ENCODE measurements around the gene SEMA3B.
A peak's percentile ranks its signal among the peaks of the same experiment; 100 is the strongest.

Gene SEMA3B

GRCh38 chr3:50324351-50325112 lies 55.6 kb downstream of the SEMA3B start (continued):
- TF ChIP-seq ZBTB10 (tag by site-specific recombination; IDR thresholded peaks at IDR 0.05) = 0 out of 2 replicates have a peak, but pooled peaks have one; percentile 30
- no peak for TF ChIP-seq ZNF426 (tag by site-specific recombination; IDR thresholded peaks at IDR 0.05)
- TF ChIP-seq ZFHX2 (tag by site-specific recombination; conservative IDR thresholded peaks at IDR 0.05) = 0 out of 2 replicates have a peak, but pooled peaks have one; percentile 20
- peak; percentile 49; the same call in 1 of the 2 replicates for TF ChIP-seq ZNF692 (tag by site-specific recombination; IDR thresholded peaks at IDR 0.05)
- TF ChIP-seq ZNF837 (tag by site-specific recombination; IDR thresholded peaks at IDR 0.05) = no peak
- TF ChIP-seq ZNF654 (tag by site-specific recombination; IDR thresholded peaks at IDR 0.05; ENCODE audit: low read depth) = peak; percentile 82
- no peak for TF ChIP-seq ZNF501 (tag by site-specific recombination; IDR thresholded peaks at IDR 0.05)
- TF ChIP-seq GLIS2 (tag by site-specific recombination; IDR thresholded peaks at IDR 0.05) = peak; percentile 93
- TF ChIP-seq ZBTB20 (tag by site-specific recombination; IDR thresholded peaks at IDR 0.05) = no peak
- peak; percentile 65; the same call in 1 of the 2 replicates for TF ChIP-seq ZIC2 (tag by site-specific recombination; IDR thresholded peaks at IDR 0.05)
- no peak for TF ChIP-seq ZNF132 (tag by site-specific recombination; IDR thresholded peaks at IDR 0.05; ENCODE audit: borderline replicate concordance)
- TF ChIP-seq CTCF (tag by site-specific recombination; IDR thresholded peaks at IDR 0.05) = peak; percentile 74
- no peak for TF ChIP-seq ZNF148 (tag by site-specific recombination; IDR thresholded peaks at IDR 0.05; ENCODE audit: borderline replicate concordance)
- no peak for TF ChIP-seq ZNF626 (tag by site-specific recombination; IDR thresholded peaks at IDR 0.05)
- 0 out of 2 replicates have a peak, but pooled peaks have one; percentile 43 for TF ChIP-seq ZEB2 (tag by site-specific recombination; IDR thresholded peaks at IDR 0.05)
- no peak for TF ChIP-seq REPIN1 (tag by site-specific recombination; IDR thresholded peaks at IDR 0.05; ENCODE audit: low read depth)
- TF ChIP-seq ZNF24 (tag by site-specific recombination; IDR thresholded peaks at IDR 0.05) = no peak
- TF ChIP-seq ZNF335 (tag by site-specific recombination; conservative IDR thresholded peaks at IDR 0.05) = peak; percentile 36
- TF ChIP-seq ZNF2 (tag by site-specific recombination; IDR thresholded peaks at IDR 0.05) = peak; percentile 62; the same call in 1 of the 2 replicates
- peak; percentile 89 for TF ChIP-seq GLIS1 (tag by site-specific recombination; IDR thresholded peaks at IDR 0.05)
- no peak for TF ChIP-seq ZNF529 (tag by site-specific recombination; IDR thresholded peaks at IDR 0.05; ENCODE audit: insufficient replicate concordance)
- TF ChIP-seq TCF7L2 (IDR thresholded peaks at IDR 0.05; ENCODE audit: borderline replicate concordance, low read depth, low read length) = no peak
